ENCODE measurements around the gene MRM2. TPM values are rescaled to one million over a fixed set of nuclear protein-coding genes. Genes with fewer than 3 reads are reported as not detected.

Gene MRM2
- total and polyA plus RNA-seq, 2 donors (not counting 1 experiment from before 2014, with no cell fraction given): 14.9 to 19.3 TPM

DNA sequence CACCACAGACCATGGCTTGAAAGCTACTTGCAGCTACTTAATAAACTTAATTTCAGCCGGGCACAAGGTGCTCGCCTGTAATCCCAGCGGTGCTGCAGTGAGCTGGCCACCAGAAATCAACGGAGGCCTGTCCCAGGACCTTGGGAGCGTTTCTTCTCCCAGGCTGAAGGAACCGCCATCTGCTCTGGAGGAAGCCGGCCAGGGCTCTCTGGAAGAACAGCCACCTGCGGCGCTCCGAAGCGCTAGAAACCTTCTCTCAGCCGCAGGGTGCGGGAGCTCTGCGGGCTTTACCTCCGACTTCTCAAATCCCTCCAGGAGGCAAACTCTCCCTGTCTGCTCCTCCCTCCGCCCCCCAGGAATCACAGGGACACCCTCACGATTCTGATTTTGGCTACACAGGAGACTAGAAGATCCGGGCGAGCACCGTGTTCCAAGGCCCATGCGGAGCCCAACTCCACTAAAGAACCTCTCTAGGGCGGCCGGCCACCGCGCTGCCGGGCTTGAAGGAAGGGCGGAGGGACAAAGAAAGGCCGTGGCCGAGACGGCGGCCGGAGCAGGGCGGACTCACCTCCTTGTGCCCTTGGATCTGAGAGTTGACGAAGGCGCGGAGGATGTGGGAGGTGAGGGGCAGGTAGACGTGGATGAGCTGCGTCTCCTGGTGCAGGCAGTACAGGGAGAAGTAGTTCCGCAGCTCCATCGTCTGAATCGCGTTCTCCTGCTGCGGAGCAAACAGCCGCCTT, 14.5 kb upstream of the MRM2 start:
- H3K27me3 ChIP-seq (ENCODE audit: control insufficient read depth, insufficient read depth, low read length): no peaks in the 10 kb centered on the region
- no peak for DNase-seq (ENCODE audit: low read depth in 2 of 2)
- no peaks in the 10 kb centered on the region for H3K4me1 ChIP-seq (ENCODE audit: control insufficient read depth, extremely low read depth, insufficient read depth, low read length)
- H3K4me3 ChIP-seq (replicated peaks in 1 of 4; ENCODE audit: control extremely low read depth in 1 of 4, insufficient read depth in 1 of 4, low read depth in 3 of 4, low read length in 4 of 4): no peak overlapping the region
- H3K9me3 ChIP-seq (ENCODE audit: control insufficient read depth, insufficient read depth, low read depth, low read length): no peaks in the 10 kb centered on the region
- H3K27ac ChIP-seq (ENCODE audit: insufficient read depth, low read length): no peak overlapping the region
- TF ChIP-seq, protein P1, sequence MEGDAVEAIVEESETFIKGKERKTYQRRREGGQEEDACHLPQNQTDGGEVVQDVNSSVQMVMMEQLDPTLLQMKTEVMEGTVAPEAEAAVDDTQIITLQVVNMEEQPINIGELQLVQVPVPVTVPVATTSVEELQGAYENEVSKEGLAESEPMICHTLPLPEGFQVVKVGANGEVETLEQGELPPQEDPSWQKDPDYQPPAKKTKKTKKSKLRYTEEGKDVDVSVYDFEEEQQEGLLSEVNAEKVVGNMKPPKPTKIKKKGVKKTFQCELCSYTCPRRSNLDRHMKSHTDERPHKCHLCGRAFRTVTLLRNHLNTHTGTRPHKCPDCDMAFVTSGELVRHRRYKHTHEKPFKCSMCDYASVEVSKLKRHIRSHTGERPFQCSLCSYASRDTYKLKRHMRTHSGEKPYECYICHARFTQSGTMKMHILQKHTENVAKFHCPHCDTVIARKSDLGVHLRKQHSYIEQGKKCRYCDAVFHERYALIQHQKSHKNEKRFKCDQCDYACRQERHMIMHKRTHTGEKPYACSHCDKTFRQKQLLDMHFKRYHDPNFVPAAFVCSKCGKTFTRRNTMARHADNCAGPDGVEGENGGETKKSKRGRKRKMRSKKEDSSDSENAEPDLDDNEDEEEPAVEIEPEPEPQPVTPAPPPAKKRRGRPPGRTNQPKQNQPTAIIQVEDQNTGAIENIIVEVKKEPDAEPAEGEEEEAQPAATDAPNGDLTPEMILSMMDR (conservative IDR thresholded peaks at IDR 0.05 in 1 of 2, IDR thresholded peaks at IDR 0.05 in 1 of 2; ENCODE audit: low read depth in 1 of 2, low read length in 2 of 2): no peak
- TF ChIP-seq EZH2 (IDR thresholded peaks at IDR 0.05; ENCODE audit: low read length, missing control alignments): no peak
- no peaks in the 10 kb centered on the region for H4K20me1 ChIP-seq (ENCODE audit: control insufficient read depth, extremely low read depth, insufficient read depth, low read length)
- H3K9ac ChIP-seq (ENCODE audit: insufficient read depth, low read length): no peak overlapping the region
- H3K79me2 ChIP-seq (ENCODE audit: control insufficient read depth, insufficient read depth, low read length): no peaks in the 10 kb centered on the region
- no peak overlapping the region for H2AFZ ChIP-seq (ENCODE audit: low read length)
- H3K36me3 ChIP-seq (ENCODE audit: control insufficient read depth, insufficient read depth, low read length): peaks cover 6% of the 10 kb centered on the region
- H3K4me2 ChIP-seq (ENCODE audit: extremely low read depth, insufficient read depth, low read length): no peak overlapping the region

DNA sequence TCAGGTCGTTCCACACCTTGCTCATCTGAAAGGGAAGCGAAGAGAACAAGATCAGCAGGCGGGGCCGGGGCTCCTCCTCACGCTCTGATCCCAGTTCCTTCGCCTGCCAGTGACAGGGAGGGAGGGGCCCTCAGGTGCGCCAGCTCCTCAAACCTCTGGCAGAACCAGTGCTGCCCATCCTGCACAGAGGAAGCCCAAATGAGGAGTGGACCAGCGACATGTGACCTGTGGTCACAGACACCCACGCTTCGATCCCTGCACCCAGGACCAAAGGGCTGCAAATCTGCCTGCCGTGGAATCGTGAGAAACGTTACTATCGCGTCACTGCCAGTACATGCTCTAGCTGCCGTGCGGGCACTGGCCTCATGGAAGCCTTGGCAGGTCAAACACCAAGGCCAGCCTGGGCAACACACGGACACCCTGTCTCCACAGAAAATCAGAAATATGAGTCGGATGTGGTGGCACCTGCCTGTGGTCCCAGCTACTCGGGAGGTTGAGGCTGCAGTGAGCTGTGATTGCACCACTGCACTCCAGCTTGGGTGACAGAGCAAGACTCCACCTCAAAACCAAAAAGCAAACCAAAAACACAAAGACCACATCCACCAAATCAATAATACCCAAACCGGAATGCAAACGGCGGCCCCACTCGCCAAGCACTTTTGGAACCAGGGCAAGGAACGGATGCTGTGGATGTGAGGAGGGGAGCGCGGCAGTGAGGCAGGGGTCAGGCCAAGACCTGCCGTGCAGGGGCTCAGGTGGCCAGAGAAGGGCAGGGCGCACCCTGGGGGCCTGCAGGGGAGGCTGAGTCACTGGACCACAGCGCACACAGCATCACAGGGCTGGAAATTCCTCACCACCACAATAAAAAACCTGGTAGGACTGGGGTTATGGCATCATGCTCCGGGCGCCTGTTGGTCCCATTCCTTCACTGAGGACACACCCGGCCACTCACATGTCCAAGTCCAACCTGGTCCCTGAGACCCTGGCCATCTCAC, 13.4 kb upstream of the MRM2 start:
- H3K4me2 ChIP-seq (ENCODE audit: extremely low read depth, insufficient read depth, low read length): no peak overlapping the region
- no peak overlapping the region for H3K4me3 ChIP-seq (replicated peaks in 1 of 4; ENCODE audit: control extremely low read depth in 1 of 4, insufficient read depth in 1 of 4, low read depth in 3 of 4, low read length in 4 of 4)
- no peaks in the 10 kb centered on the region for H3K79me2 ChIP-seq (ENCODE audit: control insufficient read depth, insufficient read depth, low read length)
- H3K27ac ChIP-seq (ENCODE audit: insufficient read depth, low read length): no peak overlapping the region
- H3K9ac ChIP-seq (ENCODE audit: insufficient read depth, low read length): no peak overlapping the region
- TF ChIP-seq, protein P1 (conservative IDR thresholded peaks at IDR 0.05 in 1 of 2, IDR thresholded peaks at IDR 0.05 in 1 of 2; ENCODE audit: low read depth in 1 of 2, low read length in 2 of 2): no peak
- TF ChIP-seq EZH2 (IDR thresholded peaks at IDR 0.05; ENCODE audit: low read length, missing control alignments): no peak
- H2AFZ ChIP-seq (ENCODE audit: low read length): no peak overlapping the region
- peak in 1 of 2 donors; percentile 64 for DNase-seq (ENCODE audit: low read depth in 2 of 2)
- no peaks in the 10 kb centered on the region for H3K4me1 ChIP-seq (ENCODE audit: control insufficient read depth, extremely low read depth, insufficient read depth, low read length)
- H3K27me3 ChIP-seq (ENCODE audit: control insufficient read depth, insufficient read depth, low read length): no peaks in the 10 kb centered on the region
- peaks cover 8% of the 10 kb centered on the region for H3K36me3 ChIP-seq (ENCODE audit: control insufficient read depth, insufficient read depth, low read length)
- no peaks in the 10 kb centered on the region for H3K9me3 ChIP-seq (ENCODE audit: control insufficient read depth, insufficient read depth, low read depth, low read length)
- H4K20me1 ChIP-seq (ENCODE audit: control insufficient read depth, extremely low read depth, insufficient read depth, low read length): no peaks in the 10 kb centered on the region
